Loucy (cell line): Measurements from ENCODE around the gene TLX2.

ENCODE experiments used
- EZH2phosphoT487 ChIP-seq: fragments of 200-600 bp; IDR thresholded peaks from 2 replicates; pipeline ENCODE4 v1.6.1; 2018; ENCODE audit warnings: antibody characterized with exemption, mild to moderate bottlenecking, moderate library complexity, borderline replicate concordance
- TF ChIP-seq, protein P1 (sequence below): fragments of 200-600 bp; sonication (generic); conservative IDR thresholded peaks from 2 replicates; pipeline ENCODE4 v1.5.1; 2014; ENCODE audit warnings: mild to moderate bottlenecking, antibody characterized with exemption, low read length

DNA sequence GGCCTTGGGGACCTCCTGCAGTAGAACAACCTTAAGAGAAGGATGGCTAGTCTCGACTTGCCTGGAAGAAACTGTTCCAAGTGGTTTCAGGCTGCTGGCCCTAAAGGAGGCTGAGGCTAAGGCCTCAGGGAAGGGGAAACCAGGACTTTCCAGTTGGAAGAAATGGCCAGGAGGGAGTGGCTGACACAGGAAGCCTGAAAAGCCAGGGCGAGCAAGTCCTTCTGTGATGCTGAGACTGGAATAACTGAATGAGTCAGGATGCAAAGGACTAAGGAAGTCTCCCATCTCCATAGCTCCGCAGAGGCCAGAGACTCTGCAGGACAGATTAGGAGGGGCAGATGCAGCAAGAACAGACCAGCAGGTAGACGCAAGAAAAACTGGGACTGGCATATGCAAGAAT is 22.9 kb downstream of the TLX2 start:
- TF ChIP-seq, protein P1, sequence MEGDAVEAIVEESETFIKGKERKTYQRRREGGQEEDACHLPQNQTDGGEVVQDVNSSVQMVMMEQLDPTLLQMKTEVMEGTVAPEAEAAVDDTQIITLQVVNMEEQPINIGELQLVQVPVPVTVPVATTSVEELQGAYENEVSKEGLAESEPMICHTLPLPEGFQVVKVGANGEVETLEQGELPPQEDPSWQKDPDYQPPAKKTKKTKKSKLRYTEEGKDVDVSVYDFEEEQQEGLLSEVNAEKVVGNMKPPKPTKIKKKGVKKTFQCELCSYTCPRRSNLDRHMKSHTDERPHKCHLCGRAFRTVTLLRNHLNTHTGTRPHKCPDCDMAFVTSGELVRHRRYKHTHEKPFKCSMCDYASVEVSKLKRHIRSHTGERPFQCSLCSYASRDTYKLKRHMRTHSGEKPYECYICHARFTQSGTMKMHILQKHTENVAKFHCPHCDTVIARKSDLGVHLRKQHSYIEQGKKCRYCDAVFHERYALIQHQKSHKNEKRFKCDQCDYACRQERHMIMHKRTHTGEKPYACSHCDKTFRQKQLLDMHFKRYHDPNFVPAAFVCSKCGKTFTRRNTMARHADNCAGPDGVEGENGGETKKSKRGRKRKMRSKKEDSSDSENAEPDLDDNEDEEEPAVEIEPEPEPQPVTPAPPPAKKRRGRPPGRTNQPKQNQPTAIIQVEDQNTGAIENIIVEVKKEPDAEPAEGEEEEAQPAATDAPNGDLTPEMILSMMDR, result no peak
- TF ChIP-seq EZH2phosphoT487, result no peak
